Measurements from ENCODE around the gene SORCS2.

SORCS2 gene

DNA sequence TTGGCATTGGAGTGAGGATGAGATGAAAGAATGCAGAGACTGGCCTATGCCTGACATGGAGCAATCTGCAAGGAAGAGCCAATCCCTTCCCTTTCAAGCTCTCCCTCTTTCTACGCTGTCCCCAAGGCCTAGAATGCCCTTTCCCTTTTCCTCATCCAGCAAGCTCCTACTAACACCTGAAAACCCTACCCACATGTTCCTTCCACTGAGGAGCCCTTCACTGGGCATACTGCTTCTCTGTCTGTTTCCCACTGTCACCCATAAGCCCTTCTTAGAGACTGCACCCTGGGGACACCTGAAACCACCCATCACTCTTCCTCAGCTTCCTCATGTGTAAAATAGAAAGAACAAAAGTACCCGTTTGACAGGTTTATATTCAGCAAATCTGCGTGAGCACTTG lies 492.0 kb downstream of the SORCS2 start:
- H3K4me3 ChIP-seq (replicated peaks; ENCODE audit: low read depth, low read length): no peak overlapping the region
- TF ChIP-seq, protein P1, sequence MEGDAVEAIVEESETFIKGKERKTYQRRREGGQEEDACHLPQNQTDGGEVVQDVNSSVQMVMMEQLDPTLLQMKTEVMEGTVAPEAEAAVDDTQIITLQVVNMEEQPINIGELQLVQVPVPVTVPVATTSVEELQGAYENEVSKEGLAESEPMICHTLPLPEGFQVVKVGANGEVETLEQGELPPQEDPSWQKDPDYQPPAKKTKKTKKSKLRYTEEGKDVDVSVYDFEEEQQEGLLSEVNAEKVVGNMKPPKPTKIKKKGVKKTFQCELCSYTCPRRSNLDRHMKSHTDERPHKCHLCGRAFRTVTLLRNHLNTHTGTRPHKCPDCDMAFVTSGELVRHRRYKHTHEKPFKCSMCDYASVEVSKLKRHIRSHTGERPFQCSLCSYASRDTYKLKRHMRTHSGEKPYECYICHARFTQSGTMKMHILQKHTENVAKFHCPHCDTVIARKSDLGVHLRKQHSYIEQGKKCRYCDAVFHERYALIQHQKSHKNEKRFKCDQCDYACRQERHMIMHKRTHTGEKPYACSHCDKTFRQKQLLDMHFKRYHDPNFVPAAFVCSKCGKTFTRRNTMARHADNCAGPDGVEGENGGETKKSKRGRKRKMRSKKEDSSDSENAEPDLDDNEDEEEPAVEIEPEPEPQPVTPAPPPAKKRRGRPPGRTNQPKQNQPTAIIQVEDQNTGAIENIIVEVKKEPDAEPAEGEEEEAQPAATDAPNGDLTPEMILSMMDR (IDR thresholded peaks at IDR 0.05; ENCODE audit: insufficient read depth, low read length, poor library complexity, severe bottlenecking): no peak
- H3K27me3 ChIP-seq (replicated peaks; ENCODE audit: control insufficient read depth, insufficient read depth, low read length): peaks cover 3% of the 10 kb centered on the region
- H3K36me3 ChIP-seq (ENCODE audit: control insufficient read depth, insufficient read depth, low read length): no peaks in the 10 kb centered on the region
- no peak for DNase-seq (ENCODE audit: extremely low read depth, insufficient read length)

DNA sequence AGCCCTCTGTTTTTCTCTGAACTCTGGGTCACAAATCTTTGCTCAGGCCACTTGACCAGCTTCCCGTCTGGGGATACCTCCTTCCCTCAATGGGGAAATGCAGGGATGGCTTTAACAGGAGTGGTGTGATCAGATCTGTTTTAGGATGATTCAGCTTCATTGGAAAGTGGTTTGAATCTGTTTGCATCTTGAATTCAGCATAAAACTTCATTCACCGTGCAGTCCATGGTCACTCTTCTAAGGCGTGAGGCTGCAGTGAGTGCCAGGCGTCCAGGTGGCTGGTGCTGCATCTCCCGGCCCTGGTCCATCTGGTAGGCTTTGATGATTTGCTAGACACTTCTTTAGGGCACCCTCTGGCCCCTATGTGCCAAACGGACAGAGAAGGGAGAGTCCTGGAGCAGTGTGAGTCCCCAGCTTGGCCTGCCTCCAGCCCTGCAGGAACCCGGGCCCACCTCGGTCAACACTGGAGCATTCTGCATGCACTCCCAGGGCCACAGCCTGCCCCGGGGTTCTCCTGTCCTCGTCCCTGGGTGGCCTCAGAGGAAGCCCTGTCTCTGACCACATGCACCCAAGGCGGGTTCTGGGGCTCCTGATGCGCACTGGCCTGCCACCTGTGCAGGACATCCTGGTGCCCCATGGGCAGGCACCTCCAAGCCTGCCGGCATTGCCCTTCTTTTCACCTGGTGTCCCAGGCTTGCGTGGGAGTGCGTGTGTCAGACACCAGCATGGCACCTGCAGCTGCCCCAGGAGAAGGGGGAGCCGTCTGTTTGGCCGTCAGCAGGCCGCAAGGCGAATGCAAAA lies 493.9 kb downstream of the SORCS2 start:
- Histone ChIP-seq H3K27me3 (replicated peaks; ENCODE audit: control insufficient read depth, insufficient read depth, low read length) (peaks cover 3% of the 10 kb centered on the region), H3K4me3 (replicated peaks; ENCODE audit: low read depth, low read length) (no peak overlapping the region), H3K36me3 (ENCODE audit: control insufficient read depth, insufficient read depth, low read length) (no peaks in the 10 kb centered on the region)
- TF ChIP-seq, protein P1 (IDR thresholded peaks at IDR 0.05; ENCODE audit: insufficient read depth, low read length, poor library complexity, severe bottlenecking): no peak
- DNase-seq (ENCODE audit: extremely low read depth, insufficient read length): no peak

DNA sequence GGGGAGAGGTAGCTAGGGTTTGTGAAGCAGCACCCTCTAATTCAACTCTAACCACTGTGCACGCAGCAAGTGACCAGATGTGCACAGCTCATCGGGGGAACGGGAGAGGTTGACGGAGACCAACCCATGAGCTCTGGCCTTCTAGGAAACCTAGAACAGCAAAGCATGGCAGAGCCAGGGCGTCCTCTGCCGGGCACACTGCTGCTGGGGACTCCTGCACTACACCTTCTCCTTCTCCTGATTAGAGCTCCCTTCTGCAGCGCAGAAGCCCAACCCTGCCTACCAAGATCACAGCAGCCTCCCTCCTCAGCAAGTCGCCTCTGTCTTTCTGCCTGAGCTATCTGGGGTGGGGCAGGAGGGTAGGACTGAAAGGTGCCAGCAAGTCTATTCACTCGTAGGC lies 494.7 kb downstream of the SORCS2 start:
- Histone ChIP-seq H3K27me3 (replicated peaks; ENCODE audit: control insufficient read depth, insufficient read depth, low read length) (peaks cover 2% of the 10 kb centered on the region), H3K36me3 (ENCODE audit: control insufficient read depth, insufficient read depth, low read length) (no peaks in the 10 kb centered on the region), H3K4me3 (replicated peaks; ENCODE audit: low read depth, low read length) (no peak overlapping the region)
- DNase-seq (ENCODE audit: extremely low read depth, insufficient read length): no peak
- TF ChIP-seq, protein P1 (IDR thresholded peaks at IDR 0.05; ENCODE audit: insufficient read depth, low read length, poor library complexity, severe bottlenecking): no peak

DNA sequence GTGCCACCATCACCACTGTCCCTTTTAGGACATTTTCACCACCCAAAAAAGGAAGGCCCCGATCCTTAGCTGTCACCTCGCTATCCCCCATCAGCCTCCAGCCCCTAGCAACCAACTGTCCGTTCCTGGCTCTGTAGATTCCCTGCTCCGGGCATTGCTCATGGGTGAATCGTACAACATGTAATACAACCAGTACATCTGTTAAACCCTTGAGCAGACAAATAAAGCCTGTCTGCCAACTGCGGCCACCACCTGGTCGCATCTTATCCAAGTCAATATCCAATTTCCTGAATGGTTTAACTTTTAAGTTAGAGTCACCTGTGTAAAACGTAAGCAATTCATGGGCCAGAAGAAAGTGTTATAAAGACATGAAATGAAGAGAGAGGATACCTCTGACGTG lies 495.5 kb downstream of the SORCS2 start:
- H3K36me3 ChIP-seq (ENCODE audit: control insufficient read depth, insufficient read depth, low read length): no peaks in the 10 kb centered on the region
- DNase-seq (ENCODE audit: extremely low read depth, insufficient read length): no peak
- TF ChIP-seq, protein P1 (IDR thresholded peaks at IDR 0.05; ENCODE audit: insufficient read depth, low read length, poor library complexity, severe bottlenecking): no peak
- no peak overlapping the region for H3K4me3 ChIP-seq (replicated peaks; ENCODE audit: low read depth, low read length)
- H3K27me3 ChIP-seq (replicated peaks; ENCODE audit: control insufficient read depth, insufficient read depth, low read length): peaks cover 2% of the 10 kb centered on the region

DNA sequence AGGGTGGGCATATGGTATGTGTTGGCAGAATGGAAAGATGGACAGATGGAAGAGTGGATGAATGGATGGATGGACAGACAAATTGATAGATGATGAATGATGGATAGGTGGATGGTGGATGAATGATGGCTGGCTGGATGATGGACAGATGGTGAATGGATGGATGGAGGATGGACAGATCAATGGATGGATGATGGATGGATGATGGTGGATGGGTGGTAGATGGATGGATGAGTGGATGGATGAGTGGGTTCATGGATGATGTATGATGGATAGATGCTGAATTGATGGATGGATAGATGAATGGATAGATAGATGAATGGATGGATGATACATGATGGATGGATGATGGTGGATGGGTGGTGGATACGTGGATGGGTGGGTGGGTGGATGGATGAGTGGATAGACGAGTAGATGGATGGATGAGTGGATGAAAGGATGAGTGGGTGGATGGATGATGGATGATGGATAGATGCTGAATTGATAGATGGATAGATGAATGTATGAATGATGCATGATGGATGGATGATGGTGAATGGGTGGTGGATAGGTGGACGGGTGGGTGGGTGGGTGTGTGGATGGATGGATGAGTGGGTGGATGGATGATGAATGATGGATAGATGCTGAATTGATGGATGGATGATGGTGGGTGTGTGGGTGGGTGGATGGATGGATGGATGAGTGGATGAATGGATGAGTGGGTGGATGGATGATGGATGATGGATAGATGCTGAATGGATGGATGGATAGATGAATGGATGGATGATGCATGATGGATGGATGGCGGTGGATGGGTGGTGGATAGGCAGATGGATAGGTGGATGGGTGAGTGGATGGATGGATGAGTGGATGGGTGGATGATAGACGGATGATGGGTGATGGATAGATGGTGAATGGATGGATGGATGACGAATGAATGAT lies 497.7 kb downstream of the SORCS2 start:
- H3K27me3 ChIP-seq (replicated peaks; ENCODE audit: control insufficient read depth, insufficient read depth, low read length): peaks cover 2% of the 10 kb centered on the region
- TF ChIP-seq, protein P1 (IDR thresholded peaks at IDR 0.05; ENCODE audit: insufficient read depth, low read length, poor library complexity, severe bottlenecking): no peak
- no peak overlapping the region for H3K4me3 ChIP-seq (replicated peaks; ENCODE audit: low read depth, low read length)
- no peaks in the 10 kb centered on the region for H3K36me3 ChIP-seq (ENCODE audit: control insufficient read depth, insufficient read depth, low read length)
- DNase-seq (ENCODE audit: extremely low read depth, insufficient read length): no peak

Data from GM06990 (cell line).